ENCODE results near the gene CGB1. TPM values are rescaled to one million over a fixed set of nuclear protein-coding genes. Genes with fewer than 3 reads are reported as not detected.
"Not testable (repeated sequence)": the region's sequence is repeated elsewhere in the genome, so short reads cannot be mapped to it uniquely, and the experiment has no call there.

CGB1 gene
- total RNA-seq, 1 experiment from 2014 or later: not detected

- ATAC-seq: no peak
- no peak for DNase-seq (ENCODE audit: low spot score)
- POLR2A ChIA-PET: no interaction called here
- Mint-ChIP-seq H3K4me1 (peaks cover 9% of the 10 kb centered on the region), H3K27ac (no peak overlapping the region), H3K27me3 (ENCODE audit: low read depth) (peaks cover 35% of the 10 kb centered on the region), H3K9me3 (peaks cover 3% of the 10 kb centered on the region; the same call in 1 of the 2 replicates), H3K36me3 (0 out of 2 replicates have a peak, but pooled peaks cover 1% of the 10 kb centered on the region), H3K4me3 (no peak overlapping the region)
- CTCF ChIA-PET: interaction anchor here (1.3 kb wide), 1 partner anchor 129 kb away, joined by 3 read pairs; no protein-coding TSS in a partner anchor
- TF ChIP-seq EMX1 (CRISPR knock-in tag; IDR thresholded peaks at IDR 0.05): no peak
- TF ChIP-seq CREM (CRISPR knock-in tag; IDR thresholded peaks at IDR 0.05): no peak
- TF ChIP-seq ZMAT4 (CRISPR knock-in tag; IDR thresholded peaks at IDR 0.05): no peak
- no peak for TF ChIP-seq JUN (CRISPR knock-in tag; IDR thresholded peaks at IDR 0.05)
- no peak for TF ChIP-seq ELF4 (CRISPR knock-in tag; IDR thresholded peaks at IDR 0.05; ENCODE audit: low read depth)
- no peak for TF ChIP-seq PRRX2 (CRISPR knock-in tag; IDR thresholded peaks at IDR 0.05)
- TF ChIP-seq SP1 (CRISPR knock-in tag; conservative IDR thresholded peaks at IDR 0.05): no peak
These were observed 44.6 kb upstream of the CGB1 start for GRCh38 chr19:49081273-49081672.

- Mint-ChIP-seq H3K27me3 (ENCODE audit: low read depth) (peaks cover 44% of the 10 kb centered on the region), H3K4me3 (no peak overlapping the region), H3K4me1 (peaks cover 4% of the 10 kb centered on the region), H3K9me3 (peaks cover 3% of the 10 kb centered on the region; the same call in 1 of the 2 replicates), H3K27ac (no peak overlapping the region), H3K36me3 (no peaks in the 10 kb centered on the region)
- ChIA-PET CTCF (interaction anchor here (1.3 kb wide), 1 partner anchor 130 kb away, joined by 3 read pairs; no protein-coding TSS in a partner anchor), POLR2A (no interaction called here)
- TF ChIP-seq ZNF263 (CRISPR knock-in tag; IDR thresholded peaks at IDR 0.05; ENCODE audit: low read depth) (no peak), E2F4 (CRISPR knock-in tag; IDR thresholded peaks at IDR 0.05; ENCODE audit: borderline replicate concordance, low read depth) (no peak), NFATC4 (CRISPR knock-in tag; IDR thresholded peaks at IDR 0.05) (no peak), KAT7 (CRISPR knock-in tag; IDR thresholded peaks at IDR 0.05; ENCODE audit: borderline replicate concordance) (no peak), NR1H2 (CRISPR knock-in tag; IDR thresholded peaks at IDR 0.05) (no peak), NR2C2 (CRISPR knock-in tag; IDR thresholded peaks at IDR 0.05) (no peak), ZNF232 (CRISPR knock-in tag; IDR thresholded peaks at IDR 0.05) (no peak), ATF2 (CRISPR knock-in tag; IDR thresholded peaks at IDR 0.05; ENCODE audit: borderline replicate concordance, low read depth) (no peak), FOXK1 (CRISPR knock-in tag; IDR thresholded peaks at IDR 0.05) (no peak), PRRX2 (CRISPR knock-in tag; IDR thresholded peaks at IDR 0.05) (no peak), ERG (CRISPR knock-in tag; IDR thresholded peaks at IDR 0.05) (no peak), ZMAT4 (CRISPR knock-in tag; IDR thresholded peaks at IDR 0.05) (no peak)
- ATAC-seq (no peak), DNase-seq (ENCODE audit: low spot score) (no peak)
These were observed 43.7 kb upstream of the CGB1 start for GRCh38 chr19:49080392-49080791.

GRCh38 chr19:49074869-49075268, 38.2 kb upstream of the CGB1 start:
- H3K27me3 Mint-ChIP-seq (ENCODE audit: low read depth): peaks cover 74% of the 10 kb centered on the region
- CTCF ChIA-PET: interaction anchor here (0.6 to 2.8 kb wide), 16 partner anchors 9 to 150 kb away, joined by 3 to 38 read pairs (median 12); partner anchors contain the start of genes CGB2, CGB7, GYS1 and LHB
- H3K9me3 Mint-ChIP-seq, H3K27ac Mint-ChIP-seq, ATAC-seq, H3K36me3 Mint-ChIP-seq, H3K4me1 Mint-ChIP-seq, H3K4me3 Mint-ChIP-seq: not testable (repeated sequence)
- DNase-seq (ENCODE audit: low spot score): peak; percentile 61
- POLR2A ChIA-PET: interaction anchor here (0.6 kb wide), 1 partner anchor 26 kb away, joined by 9 read pairs; no protein-coding TSS in a partner anchor

Measured in WTC11 (cell line).